Adipocyte (in vitro differentiated cells): ENCODE data around the gene NCAM1.

ENCODE experiments used
- DNase-seq: peaks from one replicate; pipeline ENCODE4 v3.0.0-alpha.2; 2015; ENCODE audit warnings: low read depth
- H3K27me3 ChIP-seq: replicated peaks from 2 replicates; pipeline ENCODE4 v1.7.0; 2013; ENCODE audit warnings: mild to moderate bottlenecking, low read length, moderate library complexity; ENCODE audit not compliant: control insufficient read depth, insufficient read depth
- H3K36me3 ChIP-seq: 2 replicates; pipeline ENCODE4 v1.7.0; 2013; ENCODE audit warnings: low read length, mild to moderate bottlenecking, moderate library complexity; ENCODE audit not compliant: control insufficient read depth, insufficient read depth, severe bottlenecking
- H3K4me1 ChIP-seq: 2 replicates; pipeline ENCODE4 v1.7.0; 2013; ENCODE audit warnings: mild to moderate bottlenecking, low read length, moderate library complexity; ENCODE audit not compliant: control insufficient read depth, insufficient read depth
- H3K4me3 ChIP-seq: 2 replicates; pipeline ENCODE4 v1.7.0; 2013; ENCODE audit warnings: mild to moderate bottlenecking, low read length, moderate library complexity
- H3K9ac ChIP-seq: 2 replicates; pipeline ENCODE4 v1.7.0; 2013; ENCODE audit warnings: mild to moderate bottlenecking, low read length, moderate library complexity
- H3K9me3 ChIP-seq: 2 replicates; pipeline ENCODE4 v1.7.0; 2013; ENCODE audit warnings: mild to moderate bottlenecking, low read length, moderate library complexity; ENCODE audit not compliant: control insufficient read depth

Gene NCAM1

DNA sequence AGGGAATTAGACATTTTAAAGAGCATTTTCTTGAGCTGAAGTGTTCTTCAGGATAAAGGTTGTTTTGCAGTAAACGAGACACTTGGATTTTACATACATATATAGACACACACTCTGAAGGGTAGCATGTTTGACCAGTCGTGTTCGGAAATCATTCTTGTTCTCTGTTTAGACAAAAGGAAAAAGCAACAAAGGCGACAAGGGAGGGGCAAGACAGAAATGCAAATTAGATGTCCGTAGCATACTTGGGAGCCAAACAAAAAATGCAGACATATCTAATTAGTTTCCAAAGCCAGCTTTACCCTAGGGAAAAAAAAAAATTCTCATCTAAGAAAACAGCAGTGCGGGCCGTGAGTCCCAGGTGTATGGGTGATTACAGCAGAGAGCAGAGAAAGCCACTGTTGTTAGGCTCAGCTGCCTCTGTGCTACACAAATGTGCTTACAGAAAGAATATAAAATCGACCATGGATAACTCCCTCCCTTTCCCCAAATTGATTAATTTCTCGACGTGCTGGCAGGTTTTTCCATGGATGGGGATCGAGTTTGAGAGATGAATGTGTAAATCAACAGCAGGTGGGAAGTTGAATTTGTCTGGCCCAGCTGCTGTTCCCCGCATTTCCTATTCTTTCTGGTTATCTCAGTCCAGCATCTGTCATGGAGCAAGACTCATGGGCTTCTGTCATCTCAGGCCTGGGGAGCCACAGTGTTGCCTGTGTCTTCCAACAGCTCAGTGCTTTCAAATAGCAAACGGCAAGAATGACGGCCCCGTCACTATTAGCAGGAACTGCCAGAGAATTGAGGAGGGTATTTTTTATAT lies 176.7 kb downstream of the NCAM1 start:
- DNase-seq, result no peak
- no peak overlapping the region for H3K9ac ChIP-seq

DNA sequence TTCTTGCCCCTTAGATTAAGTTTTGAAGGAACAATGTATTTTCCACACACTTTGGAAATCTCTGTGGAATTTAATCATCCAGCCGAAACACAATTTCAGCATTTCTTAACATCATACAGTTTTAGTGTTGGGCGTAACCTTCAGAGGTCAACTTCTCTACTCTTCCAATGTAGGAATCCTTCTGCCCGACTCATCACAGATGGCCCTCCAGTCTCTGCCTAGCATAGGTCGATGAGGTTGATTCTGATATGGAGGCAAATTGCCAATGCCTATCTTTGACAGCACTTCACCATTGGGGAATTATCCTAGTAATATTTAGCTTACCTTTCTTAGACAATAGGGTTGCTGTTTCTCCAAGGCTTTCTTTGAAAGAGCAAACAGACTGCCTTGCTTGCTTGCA lies 177.5 kb downstream of the NCAM1 start:
- no peaks in the 10 kb centered on the region for H3K36me3 ChIP-seq
- DNase-seq, result no peak
- H3K9ac ChIP-seq, result no peak overlapping the region
- no peaks in the 10 kb centered on the region for H3K4me1 ChIP-seq
- no peak overlapping the region for H3K4me3 ChIP-seq
- peaks cover 16% of the 10 kb centered on the region for H3K27me3 ChIP-seq
- H3K9me3 ChIP-seq, result no peaks in the 10 kb centered on the region

More for the DNA sequence above, 176.7 kb downstream of the NCAM1 start:
- no peak overlapping the region for H3K4me3 ChIP-seq
- no peaks in the 10 kb centered on the region for H3K36me3 ChIP-seq
- no peaks in the 10 kb centered on the region for H3K4me1 ChIP-seq
- H3K27me3 ChIP-seq, result peaks cover 14% of the 10 kb centered on the region
- H3K9me3 ChIP-seq, result no peaks in the 10 kb centered on the region

DNA sequence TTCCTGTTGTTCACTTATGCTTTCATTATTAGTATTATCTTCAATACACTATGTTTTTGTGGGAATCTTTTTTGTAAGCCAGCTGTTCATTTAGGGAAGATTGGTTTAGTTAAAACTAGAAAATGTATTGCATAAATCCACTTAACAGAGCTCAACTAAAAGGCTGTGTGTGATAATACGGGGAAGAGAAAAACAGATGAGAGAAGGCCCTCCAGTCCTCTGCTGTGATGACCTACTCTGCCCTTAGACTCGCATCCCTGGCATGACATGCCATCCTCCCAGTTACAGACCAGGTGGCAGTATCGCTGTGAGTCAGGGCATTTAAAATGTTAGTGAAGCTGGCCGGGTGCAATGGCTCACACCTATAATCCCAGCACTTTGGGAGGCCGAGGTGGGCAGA lies 179.8 kb downstream of the NCAM1 start:
- Histone ChIP-seq H3K9ac (no peak overlapping the region), H3K4me1 (no peaks in the 10 kb centered on the region)
- no peak for DNase-seq

DNA sequence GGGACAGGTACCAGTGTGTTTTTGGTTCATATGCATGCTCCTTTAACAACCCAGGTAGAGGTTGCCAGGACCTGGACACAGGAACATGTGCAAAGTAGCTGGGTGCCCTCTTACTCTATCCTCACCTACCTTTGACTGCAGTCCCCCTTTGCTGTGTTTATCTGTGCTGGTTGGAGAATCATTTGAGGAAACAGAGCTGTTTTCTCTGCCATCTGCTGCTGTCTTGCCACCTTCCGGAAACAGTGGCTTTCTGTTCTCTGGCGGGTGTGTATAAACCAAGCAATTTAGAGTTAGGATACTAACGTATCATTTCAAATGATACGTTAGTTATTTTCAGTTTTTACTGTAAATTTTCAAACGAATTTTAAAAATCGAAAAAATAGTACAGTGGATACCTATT lies 181.3 kb downstream of the NCAM1 start:
- Histone ChIP-seq H3K36me3 (no peaks in the 10 kb centered on the region), H3K4me3 (no peak overlapping the region), H3K27me3 (peaks cover 16% of the 10 kb centered on the region), H3K4me1 (no peaks in the 10 kb centered on the region), H3K9ac (no peak overlapping the region), H3K9me3 (no peaks in the 10 kb centered on the region)
- no peak for DNase-seq

More for the DNA sequence above, 179.8 kb downstream of the NCAM1 start:
- Histone ChIP-seq H3K9me3 (no peaks in the 10 kb centered on the region), H3K36me3 (no peaks in the 10 kb centered on the region), H3K4me3 (no peak overlapping the region), H3K27me3 (peaks cover 16% of the 10 kb centered on the region)

DNA sequence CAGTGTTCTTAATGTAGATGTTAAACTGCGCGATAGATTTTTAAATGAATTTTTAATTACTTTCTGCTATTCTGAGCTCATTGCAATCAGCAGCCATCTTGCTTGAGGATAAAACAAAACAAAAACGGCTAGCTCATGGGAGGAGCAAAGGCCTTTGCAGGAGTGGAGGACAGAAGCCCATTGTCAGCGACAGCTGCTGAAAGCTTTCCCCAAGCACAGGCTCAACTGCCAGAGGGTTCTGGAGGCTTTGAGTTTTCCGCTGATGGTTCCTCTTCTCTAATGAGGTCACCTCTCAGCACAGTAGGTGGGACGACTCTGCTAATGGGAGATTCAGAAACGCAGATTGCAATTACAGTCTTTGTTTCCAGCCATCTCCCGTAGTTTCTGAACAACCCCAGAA lies 186.0 kb downstream of the NCAM1 start:
- no peak for DNase-seq
- H3K27me3 ChIP-seq, result peaks cover 25% of the 10 kb centered on the region
- no peaks in the 10 kb centered on the region for H3K36me3 ChIP-seq
- no peak overlapping the region for H3K9ac ChIP-seq
- no peak overlapping the region for H3K4me3 ChIP-seq
- no peaks in the 10 kb centered on the region for H3K4me1 ChIP-seq
- H3K9me3 ChIP-seq, result no peaks in the 10 kb centered on the region

DNA sequence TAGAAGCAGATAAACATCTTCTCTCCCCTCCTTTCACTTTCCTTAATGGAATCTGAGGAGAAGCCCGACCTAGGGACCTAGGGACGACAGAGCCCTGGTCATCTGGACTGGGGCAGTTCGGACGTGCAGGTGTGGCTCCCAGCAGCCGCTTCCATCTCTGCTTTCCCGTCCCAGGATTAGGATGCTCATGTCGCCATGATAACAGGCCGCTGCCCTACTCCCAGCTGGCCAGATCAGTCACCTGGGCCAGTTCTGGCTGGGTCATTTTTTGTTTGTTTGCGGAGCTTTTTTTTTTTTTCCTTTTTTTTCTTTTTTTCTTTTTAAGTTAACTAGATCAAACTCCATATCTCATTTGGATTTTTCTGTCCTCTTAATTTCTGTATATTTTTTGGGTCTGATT lies 186.9 kb downstream of the NCAM1 start:
- Histone ChIP-seq H3K4me1 (no peaks in the 10 kb centered on the region), H3K4me3 (no peak overlapping the region)

DNA sequence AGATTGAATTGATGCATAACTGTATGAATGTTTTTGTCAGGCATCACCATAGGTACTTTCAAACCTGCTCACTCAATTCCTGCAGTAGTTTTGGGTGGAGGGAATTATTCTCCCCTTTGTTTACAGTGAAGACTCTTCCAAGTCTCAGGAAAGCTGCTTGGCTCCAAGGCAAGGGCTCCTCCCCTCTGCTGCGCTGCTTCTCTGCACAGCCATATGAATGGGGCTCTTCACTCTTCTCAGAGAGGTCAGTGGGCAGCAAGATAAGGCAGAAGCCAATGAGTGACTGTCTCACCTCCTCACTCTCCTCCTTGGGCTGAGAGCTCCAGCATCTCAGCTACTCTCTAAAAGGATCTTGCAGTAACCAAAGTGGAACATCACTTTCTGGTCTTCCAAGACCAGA lies 187.4 kb downstream of the NCAM1 start:
- no peak for DNase-seq
- H3K4me1 ChIP-seq, result peaks cover 4% of the 10 kb centered on the region
- no peak overlapping the region for H3K4me3 ChIP-seq
- H3K9me3 ChIP-seq, result no peaks in the 10 kb centered on the region
- H3K9ac ChIP-seq, result no peak overlapping the region
- no peaks in the 10 kb centered on the region for H3K36me3 ChIP-seq
- H3K27me3 ChIP-seq, result peaks cover 21% of the 10 kb centered on the region

More for the DNA sequence above, 186.9 kb downstream of the NCAM1 start:
- Histone ChIP-seq H3K27me3 (peaks cover 22% of the 10 kb centered on the region), H3K36me3 (no peaks in the 10 kb centered on the region), H3K9me3 (no peaks in the 10 kb centered on the region), H3K9ac (no peak overlapping the region)
- DNase-seq, result no peak

DNA sequence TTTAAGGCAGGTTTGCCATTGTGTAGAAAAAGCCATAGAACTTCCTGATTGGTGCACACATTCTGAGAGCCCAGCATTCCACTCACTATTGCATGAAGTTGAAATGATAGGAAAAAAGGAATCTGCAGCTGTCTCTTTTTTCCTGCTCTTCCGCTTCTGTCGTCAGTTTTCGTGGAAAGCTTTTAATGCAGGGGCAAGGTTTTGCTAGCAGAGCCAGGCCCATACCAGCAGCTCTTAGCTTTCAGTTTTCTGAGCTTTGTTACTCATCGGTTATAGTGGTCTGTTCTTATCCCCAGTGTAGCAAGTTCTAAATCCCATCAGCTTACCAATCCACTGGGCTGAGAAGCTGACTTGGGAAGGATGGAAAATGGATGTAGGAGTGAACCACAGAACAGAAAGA lies 190.3 kb downstream of the NCAM1 start:
- no peak overlapping the region for H3K9ac ChIP-seq
- no peak overlapping the region for H3K4me3 ChIP-seq
- DNase-seq, result no peak
- peaks cover 36% of the 10 kb centered on the region for H3K27me3 ChIP-seq
- no peaks in the 10 kb centered on the region for H3K36me3 ChIP-seq
- H3K9me3 ChIP-seq, result no peaks in the 10 kb centered on the region
- peaks cover 10% of the 10 kb centered on the region for H3K4me1 ChIP-seq

DNA sequence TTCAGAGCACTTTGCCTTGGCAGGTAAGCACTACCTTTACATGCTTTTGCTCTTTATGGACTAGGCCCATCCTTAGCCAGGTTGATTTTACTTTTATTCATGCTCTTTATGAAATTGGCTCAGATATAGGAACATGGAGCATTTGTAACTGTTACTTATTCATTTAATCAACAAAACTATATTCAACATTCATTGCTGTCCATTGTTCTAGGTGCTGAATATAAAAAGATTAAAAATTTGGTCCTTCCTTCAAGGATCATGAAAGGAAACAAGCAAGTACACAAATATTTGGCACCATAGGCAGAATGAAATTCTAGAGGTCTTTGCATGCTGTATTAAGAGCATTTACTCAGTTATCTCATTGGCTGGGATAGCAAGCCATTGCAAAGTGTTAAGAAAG lies 191.3 kb downstream of the NCAM1 start:
- H3K4me3 ChIP-seq, result no peak overlapping the region
- no peak for DNase-seq
- H3K9me3 ChIP-seq, result no peaks in the 10 kb centered on the region
- H3K4me1 ChIP-seq, result peaks cover 10% of the 10 kb centered on the region
- H3K27me3 ChIP-seq, result peaks cover 45% of the 10 kb centered on the region
- H3K36me3 ChIP-seq, result no peaks in the 10 kb centered on the region
- H3K9ac ChIP-seq, result no peak overlapping the region

DNA sequence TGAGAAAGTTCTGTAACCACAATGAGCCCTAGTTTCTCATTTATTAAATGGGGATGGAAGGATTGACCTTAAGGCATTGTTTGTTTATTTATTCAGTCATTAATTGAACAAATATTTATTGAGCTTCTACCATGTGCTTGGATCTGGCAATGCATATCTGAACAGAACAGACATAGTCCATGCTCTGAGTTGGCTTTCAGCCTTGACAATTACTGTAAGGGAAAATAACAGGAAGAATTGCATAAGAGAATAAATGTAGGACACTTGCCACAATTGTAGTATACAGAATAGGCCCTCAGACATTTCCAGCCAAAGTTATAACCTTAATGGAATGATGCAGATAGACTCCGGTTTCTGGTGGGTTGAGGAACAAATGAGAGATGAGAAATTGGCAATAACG lies 192.6 kb downstream of the NCAM1 start:
- Histone ChIP-seq H3K4me1 (peaks cover 10% of the 10 kb centered on the region), H3K27me3 (peaks cover 51% of the 10 kb centered on the region), H3K9me3 (no peaks in the 10 kb centered on the region), H3K36me3 (no peaks in the 10 kb centered on the region), H3K9ac (no peak overlapping the region), H3K4me3 (no peak overlapping the region)
- DNase-seq, result peak; percentile 10

DNA sequence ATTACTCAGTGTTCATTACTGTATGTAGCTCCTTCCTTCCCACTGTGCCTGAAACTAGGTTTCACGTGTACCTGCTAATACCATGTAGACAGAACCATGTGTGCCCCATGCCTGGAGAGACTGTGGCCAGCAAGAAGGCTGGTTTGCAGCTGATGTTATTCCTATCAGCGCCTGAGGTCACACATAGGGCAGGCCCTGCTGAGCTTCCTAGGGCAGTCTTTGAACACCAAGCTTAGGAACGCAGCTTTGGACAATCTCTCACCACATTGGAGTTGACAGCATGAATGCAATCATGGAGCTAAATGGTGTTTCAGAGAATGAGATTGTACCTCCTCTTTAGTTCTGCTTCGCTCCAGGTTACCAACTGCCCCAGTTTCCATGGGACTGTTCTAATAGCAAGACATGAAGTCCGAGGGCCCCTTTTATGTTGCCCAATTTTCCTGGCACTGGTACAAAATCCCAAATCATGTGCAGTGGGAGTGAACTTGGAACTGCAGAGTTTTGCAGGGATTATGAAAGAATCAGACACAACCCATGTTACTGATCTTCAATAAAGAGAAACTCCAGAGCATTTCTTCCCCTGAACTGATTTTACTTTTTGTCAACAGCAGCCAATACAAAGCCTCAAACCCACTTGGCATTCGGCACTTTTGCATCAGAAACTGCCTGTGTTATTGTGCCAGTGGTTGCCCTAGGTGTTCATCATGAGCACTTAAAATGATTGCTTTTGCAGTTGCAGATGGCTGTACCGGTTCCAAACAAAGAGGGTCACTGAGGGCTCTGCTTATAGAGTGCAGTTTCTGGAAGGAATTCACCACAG lies 199.0 kb downstream of the NCAM1 start:
- peak; percentile 69 for DNase-seq
- H3K4me1 ChIP-seq, result peaks cover 30% of the 10 kb centered on the region

More for the DNA sequence above, 199.0 kb downstream of the NCAM1 start:
- Histone ChIP-seq H3K27me3 (peaks cover 76% of the 10 kb centered on the region), H3K36me3 (no peaks in the 10 kb centered on the region), H3K9ac (peak overlapping the region; percentile 11), H3K4me3 (peak overlapping the region; percentile 14), H3K9me3 (no peaks in the 10 kb centered on the region)
